GM10248 (cell line): ENCODE measurements around the gene SLC5A8.
"Not testable (repeated sequence)": the region's sequence is repeated elsewhere in the genome, so short reads cannot be mapped to it uniquely, and the experiment has no call there.

Experiments
- CTCF ChIA-PET: fragments of 300-600 bp; sonication (Branson Sonifier 250); formaldehyde crosslinking; extraction: SDS; loops from one replicate; lab custom pipeline; 2021; ENCODE audit warnings: antibody characterized with exemption; lab: Yijun Ruan, JAX
- POLR2A ChIA-PET: fragments of 350-650 bp; sonication (Branson Sonifier 250); formaldehyde crosslinking; extraction: SDS; loops from one replicate; lab custom pipeline; 2020; ENCODE audit warnings: antibody characterized with exemption; lab: Yijun Ruan, JAX
- DNase-seq: peaks from one replicate; pipeline ENCODE4 v3.0.0; 2012; ENCODE audit errors: extremely low spot score
- TF ChIP-seq, protein P1 (sequence below): IDR thresholded peaks from 2 replicates; pipeline ENCODE4 v1.5.1; 2012; ENCODE audit warnings: mild to moderate bottlenecking, low read depth; ENCODE audit errors: extremely low read depth, missing control alignments, control extremely low read depth

The SLC5A8 gene

GRCh38 chr12:101174541-101174940 is 35.5 kb downstream of the SLC5A8 start:
- POLR2A ChIA-PET, result no interaction called here
- TF ChIP-seq, protein P1, sequence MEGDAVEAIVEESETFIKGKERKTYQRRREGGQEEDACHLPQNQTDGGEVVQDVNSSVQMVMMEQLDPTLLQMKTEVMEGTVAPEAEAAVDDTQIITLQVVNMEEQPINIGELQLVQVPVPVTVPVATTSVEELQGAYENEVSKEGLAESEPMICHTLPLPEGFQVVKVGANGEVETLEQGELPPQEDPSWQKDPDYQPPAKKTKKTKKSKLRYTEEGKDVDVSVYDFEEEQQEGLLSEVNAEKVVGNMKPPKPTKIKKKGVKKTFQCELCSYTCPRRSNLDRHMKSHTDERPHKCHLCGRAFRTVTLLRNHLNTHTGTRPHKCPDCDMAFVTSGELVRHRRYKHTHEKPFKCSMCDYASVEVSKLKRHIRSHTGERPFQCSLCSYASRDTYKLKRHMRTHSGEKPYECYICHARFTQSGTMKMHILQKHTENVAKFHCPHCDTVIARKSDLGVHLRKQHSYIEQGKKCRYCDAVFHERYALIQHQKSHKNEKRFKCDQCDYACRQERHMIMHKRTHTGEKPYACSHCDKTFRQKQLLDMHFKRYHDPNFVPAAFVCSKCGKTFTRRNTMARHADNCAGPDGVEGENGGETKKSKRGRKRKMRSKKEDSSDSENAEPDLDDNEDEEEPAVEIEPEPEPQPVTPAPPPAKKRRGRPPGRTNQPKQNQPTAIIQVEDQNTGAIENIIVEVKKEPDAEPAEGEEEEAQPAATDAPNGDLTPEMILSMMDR, result no peak
- CTCF ChIA-PET, result no interaction called here
- no peak for DNase-seq

DNA sequence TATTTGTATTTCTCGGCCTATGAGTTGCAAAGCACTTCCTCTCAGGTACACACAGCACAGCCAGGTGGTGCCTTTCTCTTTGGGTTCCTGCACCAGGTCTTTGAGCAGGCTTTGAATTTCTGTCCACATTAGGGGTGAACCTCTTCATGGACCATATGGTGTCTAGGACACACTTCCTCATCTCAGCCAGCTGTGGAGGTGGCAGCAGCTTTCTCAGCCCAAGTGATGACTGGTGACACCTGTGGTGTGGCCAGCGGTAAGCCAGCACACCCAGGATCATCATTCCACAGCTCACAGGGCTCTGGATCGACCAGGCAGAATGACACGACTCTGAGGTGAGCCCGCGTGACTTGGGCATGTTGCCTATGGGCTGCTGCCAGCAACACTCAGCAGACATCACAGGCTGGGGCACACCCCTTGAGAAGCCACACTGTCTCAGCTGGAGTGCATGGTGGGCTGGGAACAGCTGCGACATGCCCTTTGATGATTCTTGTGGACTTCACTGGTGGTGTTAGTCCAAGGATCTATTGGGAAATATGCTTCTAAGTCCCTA is 36.8 kb downstream of the SLC5A8 start:
- POLR2A ChIA-PET, result no interaction called here
- DNase-seq, result no peak
- TF ChIP-seq, protein P1, result no peak
- CTCF ChIA-PET, result interaction anchor here (1.2 kb wide), 1 partner anchor 768 kb away, joined by 3 read pairs; no protein-coding TSS in a partner anchor

DNA sequence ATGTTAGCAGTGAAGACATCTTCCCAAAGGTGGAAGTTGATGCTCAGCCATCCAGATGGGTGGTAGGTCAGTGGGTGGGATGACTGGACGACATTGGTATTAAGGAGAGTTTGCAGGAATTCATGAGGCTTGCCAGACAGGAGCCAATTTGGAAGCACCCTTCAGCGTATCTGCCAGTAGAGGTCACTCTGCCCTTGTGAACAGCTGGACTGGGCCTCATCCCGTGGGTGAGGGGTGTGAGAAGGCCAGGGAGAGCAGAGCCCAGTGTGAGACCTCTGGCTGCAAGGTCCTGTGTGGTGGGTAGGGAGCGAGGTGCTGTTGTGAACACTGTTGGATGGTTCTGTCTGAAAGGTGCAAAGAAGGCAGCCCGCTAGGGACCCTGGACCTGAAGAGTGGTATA is 37.7 kb downstream of the SLC5A8 start:
- DNase-seq, result no peak
- POLR2A ChIA-PET, result no interaction called here
- TF ChIP-seq, protein P1, result no peak
- CTCF ChIA-PET, result interaction anchor here (1.2 kb wide), 1 partner anchor 767 kb away, joined by 3 read pairs; no protein-coding TSS in a partner anchor

DNA sequence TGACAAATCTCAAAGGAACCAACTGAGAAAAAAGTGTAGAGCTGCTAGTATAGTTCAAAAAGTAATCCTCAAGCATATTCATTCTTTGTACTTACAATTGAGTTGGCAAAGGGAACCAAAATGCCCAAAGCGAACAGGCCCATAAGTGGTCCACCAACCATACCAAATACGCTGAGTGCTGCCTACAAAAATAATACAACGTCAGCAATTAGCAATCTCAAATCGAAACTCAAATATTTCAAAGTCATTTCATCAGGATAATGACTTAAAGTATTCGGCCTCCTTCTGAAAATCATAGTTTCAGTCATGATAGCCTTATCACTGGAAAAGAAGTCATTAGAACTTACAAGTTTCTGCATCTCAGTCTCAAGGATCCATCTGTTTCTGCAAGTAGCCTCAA is 42.0 kb downstream of the SLC5A8 start:
- CTCF ChIA-PET, result interaction anchor here (1.2 to 2.4 kb wide), 3 partner anchors 11 to 350 kb away, joined by 3 to 7 read pairs (median 3); no protein-coding TSS in a partner anchor
- POLR2A ChIA-PET, result no interaction called here
- no peak for DNase-seq
- TF ChIP-seq, protein P1, result no peak

DNA sequence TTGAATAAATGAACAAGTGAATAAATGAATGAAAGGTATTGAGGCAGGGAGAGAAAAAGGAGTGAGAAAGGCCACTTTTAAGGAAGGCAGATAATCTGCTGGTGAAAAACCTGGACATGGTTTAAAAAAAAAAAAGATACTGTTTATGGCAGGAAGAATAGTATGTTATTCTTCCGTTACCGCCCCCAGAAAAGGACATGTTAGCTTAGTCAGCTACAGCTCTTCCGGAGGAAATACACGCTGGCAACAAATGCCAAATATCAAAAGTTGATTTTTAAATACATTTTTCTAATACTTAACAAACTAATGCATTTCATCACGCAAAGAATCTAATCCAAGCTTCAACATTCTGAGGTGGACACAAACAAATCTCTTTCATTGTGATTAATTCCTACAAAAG is 43.2 kb downstream of the SLC5A8 start:
- TF ChIP-seq, protein P1, result no peak
- ChIA-PET CTCF (interaction anchor here (1.2 to 2.4 kb wide), 3 partner anchors 10 to 351 kb away, joined by 3 to 7 read pairs (median 3); no protein-coding TSS in a partner anchor), POLR2A (no interaction called here)
- DNase-seq, result no peak

GRCh38 chr12:101165319-101165718 is 44.7 kb downstream of the SLC5A8 start:
- TF ChIP-seq, protein P1, result no peak
- POLR2A ChIA-PET, result no interaction called here
- DNase-seq, result no peak
- CTCF ChIA-PET, result no interaction called here

DNA sequence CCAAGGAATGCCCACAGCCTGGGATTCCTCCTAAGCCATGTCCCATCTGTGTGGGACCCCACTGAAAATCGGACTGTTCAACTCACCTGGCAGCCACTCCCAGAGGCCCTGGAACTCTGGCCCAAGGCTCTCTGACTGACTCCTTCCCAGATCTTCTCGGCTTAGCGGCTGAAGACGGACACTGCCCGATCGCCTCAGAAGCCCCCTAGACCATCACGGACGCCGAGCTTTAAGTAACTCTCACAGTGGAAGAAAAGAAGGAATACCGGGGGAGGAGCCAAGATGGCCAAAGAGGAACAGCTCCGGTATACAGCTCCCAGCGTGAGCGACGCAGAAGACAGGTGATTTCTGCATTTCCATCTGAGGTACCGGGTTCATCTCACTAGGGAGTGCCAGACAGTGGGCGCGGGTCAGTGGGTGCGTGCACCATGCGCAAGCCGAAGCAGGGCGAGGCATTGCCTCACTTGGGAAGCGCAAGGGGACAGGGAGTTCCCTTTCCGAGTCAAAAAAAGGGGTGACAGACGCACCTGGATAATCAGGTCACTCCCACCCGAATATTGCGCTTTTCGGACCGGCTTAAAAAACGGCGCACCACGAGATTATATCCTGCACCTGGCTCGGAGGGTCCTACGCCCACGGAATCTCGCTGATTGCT is 64.1 kb downstream of the SLC5A8 start:
- CTCF ChIA-PET, DNase-seq, POLR2A ChIA-PET: not testable (repeated sequence)
